ENCODE data around the gene EXOC4.

The EXOC4 gene

GRCh38 chr7:133290041-133290440 is 37.2 kb downstream of the EXOC4 start:
- POLR2A ChIA-PET = no interaction called here

GRCh38 chr7:133290676-133291333 is 37.9 kb downstream of the EXOC4 start:
- ChIA-PET CTCF (interaction anchor here (0.6 kb wide), 1 partner anchor 1035 kb away, joined by 3 read pairs; no protein-coding TSS in a partner anchor), POLR2A (no interaction called here)
- no peaks in the 10 kb centered on the region for H3K4me1 ChIP-seq (ENCODE audit: control insufficient read depth, insufficient read depth, low read length)
- no peak overlapping the region for H3K4me3 ChIP-seq (ENCODE audit: low read depth, low read length)
- no peak overlapping the region for H3K27ac ChIP-seq (ENCODE audit: extremely low read depth, low read depth, low read length)
- H3K9me3 ChIP-seq (ENCODE audit: control insufficient read depth, insufficient read depth, low read depth, low read length) = no peaks in the 10 kb centered on the region
- no peak for TF ChIP-seq ZNF830 (tag by site-specific recombination; IDR thresholded peaks at IDR 0.05; ENCODE audit: low read depth)
- TF ChIP-seq ZNF571 (tag by site-specific recombination; IDR thresholded peaks at IDR 0.05) = no peak
- no peak for TF ChIP-seq ZBTB44 (tag by site-specific recombination; IDR thresholded peaks at IDR 0.05)
- TF ChIP-seq HOXD13 (CRISPR knock-in tag; IDR thresholded peaks at IDR 0.05; ENCODE audit: borderline replicate concordance) = no peak
- TF ChIP-seq ZFHX2 (tag by site-specific recombination; conservative IDR thresholded peaks at IDR 0.05) = no peak
- TF ChIP-seq PBX3 (CRISPR knock-in tag; IDR thresholded peaks at IDR 0.05) = no peak
- TF ChIP-seq ZNF169 (tag by site-specific recombination; IDR thresholded peaks at IDR 0.05) = no peak
- no peak for TF ChIP-seq KLF7 (tag by site-specific recombination; IDR thresholded peaks at IDR 0.05; ENCODE audit: borderline replicate concordance)
- no peak for TF ChIP-seq PRDM1 (tag by site-specific recombination; IDR thresholded peaks at IDR 0.05)
- peaks cover 10 to 17% of the 10 kb centered on the region in 2 experiments for H3K36me3 ChIP-seq (ENCODE audit: control insufficient read depth in 2 of 2, insufficient read depth in 1 of 2, low read length in 2 of 2)

More at GRCh38 chr7:133290041-133290440, 37.2 kb downstream of the EXOC4 start:
- Histone ChIP-seq H3K9me3 (ENCODE audit: control insufficient read depth, insufficient read depth, low read depth, low read length) (no peaks in the 10 kb centered on the region), H3K4me3 (ENCODE audit: low read depth, low read length) (no peak overlapping the region), H3K36me3 (ENCODE audit: control insufficient read depth in 2 of 2, insufficient read depth in 1 of 2, low read length in 2 of 2) (peaks cover 10 to 17% of the 10 kb centered on the region in 2 experiments), H3K4me1 (ENCODE audit: control insufficient read depth, insufficient read depth, low read length) (no peaks in the 10 kb centered on the region), H3K27ac (ENCODE audit: extremely low read depth, low read depth, low read length) (no peak overlapping the region)
- CTCF ChIA-PET = interaction anchor here (0.5 to 0.7 kb wide), 4 partner anchors 9 to 663 kb away, joined by 3 to 4 read pairs (median 3); no protein-coding TSS in a partner anchor
- TF ChIP-seq ZNF211 (tag by site-specific recombination; IDR thresholded peaks at IDR 0.05; ENCODE audit: low read depth) (no peak), OVOL3 (tag by site-specific recombination; IDR thresholded peaks at IDR 0.05) (no peak), ZNF138 (tag by site-specific recombination; IDR thresholded peaks at IDR 0.05; ENCODE audit: borderline replicate concordance) (no peak), AEBP2 (tag by site-specific recombination; IDR thresholded peaks at IDR 0.05; ENCODE audit: borderline replicate concordance) (no peak), ZNF544 (tag by site-specific recombination; IDR thresholded peaks at IDR 0.05) (no peak), ZFHX2 (tag by site-specific recombination; conservative IDR thresholded peaks at IDR 0.05) (no peak), ZSCAN30 (tag by site-specific recombination; IDR thresholded peaks at IDR 0.05) (no peak), ZNF571 (tag by site-specific recombination; IDR thresholded peaks at IDR 0.05) (no peak)

- 0 out of 2 replicates have a peak, but pooled peaks cover 6% of the 10 kb centered on the region for H3K4me1 ChIP-seq (ENCODE audit: control insufficient read depth, insufficient read depth, low read length)
- CTCF ChIA-PET = interaction anchor here (0.6 to 1.7 kb wide), 2 partner anchors 11 to 86 kb away, joined by 3 to 4 read pairs; no protein-coding TSS in a partner anchor
- H3K27ac ChIP-seq (ENCODE audit: extremely low read depth, low read depth, low read length) = no peak overlapping the region
- peaks cover 10 to 17% of the 10 kb centered on the region in 2 experiments for H3K36me3 ChIP-seq (ENCODE audit: control insufficient read depth in 2 of 2, insufficient read depth in 1 of 2, low read length in 2 of 2)
- no peak overlapping the region for H3K4me3 ChIP-seq (ENCODE audit: low read depth, low read length)
- POLR2A ChIA-PET = no interaction called here
- H3K9me3 ChIP-seq (ENCODE audit: control insufficient read depth, insufficient read depth, low read depth, low read length) = no peaks in the 10 kb centered on the region
- TF ChIP-seq ZNF76 (tag by site-specific recombination; IDR thresholded peaks at IDR 0.05; ENCODE audit: borderline replicate concordance, low read depth) = no peak
- no peak for TF ChIP-seq ZNF747 (tag by site-specific recombination; IDR thresholded peaks at IDR 0.05)
- TF ChIP-seq ZNF549 (tag by site-specific recombination; IDR thresholded peaks at IDR 0.05) = no peak
- no peak for TF ChIP-seq SP7 (tag by site-specific recombination; IDR thresholded peaks at IDR 0.05)
- TF ChIP-seq AEBP2 (tag by site-specific recombination; IDR thresholded peaks at IDR 0.05; ENCODE audit: borderline replicate concordance) = no peak
- TF ChIP-seq ZNF146 (tag by site-specific recombination; IDR thresholded peaks at IDR 0.05) = no peak
- TF ChIP-seq ZBTB8A (tag by site-specific recombination; IDR thresholded peaks at IDR 0.05) = no peak
- TF ChIP-seq IKZF3 (tag by site-specific recombination; IDR thresholded peaks at IDR 0.05) = no peak
- no peak for TF ChIP-seq HOXD13 (CRISPR knock-in tag; IDR thresholded peaks at IDR 0.05; ENCODE audit: borderline replicate concordance)
- TF ChIP-seq ZBTB26 (tag by site-specific recombination; optimal IDR thresholded peaks at IDR 0.05) = no peak
- TF ChIP-seq ZNF311 (tag by site-specific recombination; IDR thresholded peaks at IDR 0.05; ENCODE audit: borderline replicate concordance) = no peak
Measured at GRCh38 chr7:133292631-133293030, 39.8 kb downstream of the EXOC4 start.
